GM18511 (cell line): ENCODE measurements around the gene GNG12.

Experiments
- ATAC-seq: cut with Tn5 transposase; IDR thresholded peaks from one replicate; pipeline ENCODE4 v1.9.1; 2021; ENCODE audit warnings: mild to moderate bottlenecking, moderate library complexity; ENCODE audit not compliant: unreplicated experiment

Gene GNG12

GRCh38 chr1:67788238-67788790 is 45.0 kb downstream of the GNG12 start:
- ATAC-seq = no peak

- no peak for ATAC-seq
Observed at GRCh38 chr1:67787746-67788145, 45.5 kb downstream of the GNG12 start.

DNA sequence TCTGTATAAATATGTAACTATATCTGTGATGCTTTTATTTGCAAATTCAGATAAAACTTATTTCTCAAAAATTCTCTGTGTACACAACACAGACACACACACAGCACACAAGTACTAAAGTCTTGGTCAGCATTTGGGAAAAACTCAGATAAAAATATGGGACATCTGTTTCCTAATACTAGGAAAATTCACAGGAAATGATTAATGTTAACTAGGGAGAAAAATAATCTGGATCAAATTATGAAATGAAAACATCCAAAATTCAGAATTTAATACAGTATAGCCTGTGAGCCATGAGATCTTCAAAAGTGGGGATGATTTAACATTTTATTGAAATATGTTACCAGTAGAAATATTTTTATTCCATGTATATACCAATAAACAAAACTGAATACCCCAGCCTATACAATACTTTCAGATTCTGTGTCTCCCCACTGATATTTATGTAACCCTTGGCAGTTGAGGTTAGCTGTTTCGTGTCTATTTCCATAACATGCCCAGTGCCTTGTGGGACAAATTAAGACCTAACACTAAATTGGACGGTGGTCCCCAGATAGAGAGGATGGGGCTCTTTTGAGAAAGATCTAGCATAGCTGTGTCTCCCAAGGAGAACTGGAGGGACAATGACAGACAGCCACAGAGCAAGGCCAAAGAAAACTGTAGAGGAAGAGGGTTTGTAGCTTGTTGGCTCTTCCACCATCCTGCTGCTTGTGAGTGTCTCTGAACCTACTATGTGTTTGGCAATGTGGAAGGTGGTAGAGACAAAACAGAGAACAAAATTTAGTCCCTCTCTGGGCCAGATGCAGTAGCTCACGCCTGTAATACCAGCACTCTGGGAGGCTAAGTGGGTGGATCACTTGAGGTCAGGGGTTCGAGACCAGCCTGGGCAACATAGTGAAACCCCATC is 47.2 kb downstream of the GNG12 start:
- no peak for ATAC-seq

DNA sequence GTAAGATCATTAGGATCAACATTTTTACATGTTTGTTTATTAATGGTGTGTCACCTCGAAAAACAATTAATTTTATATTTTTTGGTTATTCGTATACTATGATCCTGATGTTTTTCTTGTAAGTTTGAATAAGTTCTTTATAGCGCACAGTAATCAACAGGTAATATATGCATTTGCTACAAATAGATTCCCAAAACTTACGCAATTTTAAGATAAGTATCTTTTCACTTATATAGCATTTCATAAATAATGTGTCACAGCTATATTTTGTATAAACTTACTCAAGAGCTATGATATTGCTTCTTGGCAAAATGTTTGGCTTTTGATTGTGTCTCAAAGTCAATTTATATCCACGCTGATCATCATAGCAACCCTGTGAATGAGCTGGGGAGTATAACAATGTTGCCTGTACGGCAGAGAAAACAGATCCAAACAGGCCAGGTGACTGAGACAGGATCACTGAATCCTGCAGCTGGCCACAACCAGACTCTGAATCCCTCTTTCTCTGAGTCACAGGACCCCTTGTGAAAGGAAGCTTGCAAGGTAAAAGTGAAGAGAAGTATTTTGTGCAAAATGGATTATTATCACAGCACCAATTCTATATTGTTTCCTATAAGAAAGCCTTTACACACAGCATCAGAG is 48.6 kb downstream of the GNG12 start:
- no peak for ATAC-seq

- ATAC-seq = no peak
Observed at GRCh38 chr1:67780637-67781036, 52.6 kb downstream of the GNG12 start.

GRCh38 chr1:67777440-67777839 is 55.8 kb downstream of the GNG12 start:
- ATAC-seq = no peak

DNA sequence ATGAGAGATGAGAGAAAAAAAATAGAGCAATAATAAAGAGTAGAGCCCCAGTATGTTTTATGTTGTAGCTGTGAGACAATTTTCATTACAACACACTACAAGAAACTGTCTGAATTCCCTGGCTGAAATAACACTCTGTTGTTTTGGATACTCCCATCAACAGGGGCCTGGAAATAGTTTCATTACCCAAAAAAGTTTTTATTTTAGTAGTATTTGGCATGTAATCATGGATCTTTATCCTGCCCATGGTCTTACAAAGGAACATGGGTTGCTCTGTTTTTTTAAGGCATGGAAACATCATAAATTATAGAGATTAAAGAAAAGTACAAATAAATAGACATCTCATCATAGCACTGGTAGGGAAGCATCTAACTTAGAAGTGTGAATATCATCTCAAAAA is 56.3 kb downstream of the GNG12 start:
- ATAC-seq = no peak

GRCh38 chr1:67773462-67773861 is 59.8 kb downstream of the GNG12 start:
- ATAC-seq = no peak

GRCh38 chr1:67771749-67772148 is 61.5 kb downstream of the GNG12 start:
- ATAC-seq = no peak

GRCh38 chr1:67771152-67771551 is 62.1 kb downstream of the GNG12 start:
- ATAC-seq = no peak

DNA sequence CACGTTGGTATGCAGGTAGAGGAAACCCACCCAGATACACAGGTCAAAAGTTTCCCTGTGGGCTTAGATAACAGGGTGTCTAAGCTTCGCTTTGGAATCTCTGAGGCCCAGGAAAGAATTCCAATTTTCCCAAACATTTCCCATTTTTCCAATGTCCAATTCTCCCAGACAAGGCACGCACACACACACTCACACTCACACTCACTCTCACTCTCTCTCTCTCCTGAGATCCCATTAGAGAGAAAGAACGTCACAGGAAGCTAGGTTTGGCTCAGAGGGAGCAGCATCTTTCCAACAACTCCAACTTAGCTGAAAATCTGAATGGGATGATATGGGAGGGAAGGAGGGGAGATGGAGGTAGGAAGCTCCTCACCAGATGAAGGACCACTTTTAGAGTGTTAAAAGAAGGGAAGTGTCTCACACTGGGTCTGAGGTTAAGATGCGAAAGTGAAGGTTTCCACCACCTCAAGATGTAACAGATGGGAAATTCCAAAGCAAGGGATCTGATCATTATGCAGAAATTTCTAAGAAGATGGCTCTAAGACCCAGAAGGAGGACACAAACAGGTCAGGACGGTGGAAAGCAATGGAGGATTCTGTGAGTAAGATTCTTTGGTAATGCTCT is 63.5 kb downstream of the GNG12 start:
- ATAC-seq = no peak

DNA sequence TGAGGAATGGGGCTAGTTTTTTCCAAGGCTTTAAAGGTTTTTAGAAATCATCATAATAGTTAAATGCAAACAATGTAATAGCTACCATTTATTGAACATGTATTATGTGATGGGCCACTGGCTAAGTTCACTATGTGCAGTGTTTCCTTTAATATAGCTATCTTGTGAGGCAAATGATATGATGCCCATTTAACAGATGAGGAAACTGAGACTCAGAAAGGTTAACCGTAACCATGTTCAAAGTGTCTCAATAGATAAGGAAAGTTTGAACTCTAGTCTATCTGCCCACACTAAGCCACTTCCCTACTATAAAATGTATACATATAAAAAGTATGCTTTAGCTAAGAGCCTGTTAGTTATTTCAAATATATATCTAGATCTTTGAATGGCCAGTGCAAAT is 64.8 kb downstream of the GNG12 start:
- ATAC-seq = no peak

GRCh38 chr1:67767103-67767782 is 66.0 kb downstream of the GNG12 start:
- no peak for ATAC-seq

DNA sequence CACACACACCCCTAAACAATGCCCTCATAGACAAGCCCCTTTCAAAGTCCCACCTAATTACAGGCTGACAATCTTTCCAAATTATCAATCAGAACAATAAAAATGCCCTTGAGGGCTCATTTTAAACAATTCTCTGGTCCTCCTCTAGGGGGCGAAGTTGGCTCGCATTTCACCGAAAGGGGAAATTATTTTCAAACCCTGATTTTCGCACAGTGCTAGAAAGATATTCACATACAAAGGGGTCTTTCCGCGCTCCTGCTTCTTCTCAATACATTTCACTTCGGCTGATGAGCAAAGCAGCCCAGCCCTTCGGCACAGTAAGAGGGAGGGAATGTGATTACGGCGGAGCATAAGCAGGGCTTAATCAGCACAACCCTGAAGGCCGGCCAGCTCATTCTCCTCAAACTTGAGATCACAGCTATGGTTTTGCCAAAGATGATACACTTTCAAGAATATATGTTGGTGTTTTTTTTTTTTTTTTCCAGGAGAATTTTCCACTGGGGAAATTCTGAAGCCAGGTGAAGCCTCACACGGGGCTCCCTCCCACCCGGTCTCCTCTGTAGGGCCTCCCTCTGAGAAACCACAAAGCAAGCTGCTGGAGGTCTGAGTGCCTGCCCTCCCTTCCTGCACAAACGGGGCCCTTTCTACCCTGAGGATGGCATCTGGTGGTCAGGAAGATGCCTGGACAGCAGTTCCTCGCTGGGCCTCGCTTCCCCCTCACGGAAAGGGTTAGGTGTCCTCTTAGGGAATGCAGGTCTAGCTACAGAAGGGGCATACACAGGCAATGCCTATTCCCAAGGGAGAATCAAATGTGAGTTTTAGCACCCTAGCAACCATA is 66.9 kb downstream of the GNG12 start:
- peak; percentile 67 for ATAC-seq

GRCh38 chr1:67764633-67765032 is 68.6 kb downstream of the GNG12 start:
- no peak for ATAC-seq

GRCh38 chr1:67761730-67762129 is 71.5 kb downstream of the GNG12 start:
- ATAC-seq = no peak

DNA sequence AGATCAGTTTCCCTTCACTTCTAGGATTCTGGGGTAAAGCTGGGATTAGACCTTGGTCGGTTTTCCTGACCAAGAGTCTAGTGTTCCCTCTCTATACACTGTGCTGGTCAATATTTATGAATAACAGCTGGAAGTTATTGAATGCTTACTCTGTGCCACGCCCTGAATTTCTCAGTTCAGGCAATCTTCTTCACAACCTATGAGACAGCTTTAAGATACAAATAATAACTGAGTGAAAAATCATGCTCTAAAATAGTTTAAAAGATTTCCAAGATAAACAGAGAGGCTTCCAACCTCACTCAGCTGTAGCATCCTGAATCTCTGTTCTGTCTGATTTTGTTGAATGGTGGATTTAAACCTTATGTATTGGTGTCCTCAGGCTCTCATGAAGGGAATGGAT is 72.2 kb downstream of the GNG12 start:
- ATAC-seq = no peak

GRCh38 chr1:67760030-67760821 is 73.0 kb downstream of the GNG12 start:
- peak; percentile 99 for ATAC-seq

DNA sequence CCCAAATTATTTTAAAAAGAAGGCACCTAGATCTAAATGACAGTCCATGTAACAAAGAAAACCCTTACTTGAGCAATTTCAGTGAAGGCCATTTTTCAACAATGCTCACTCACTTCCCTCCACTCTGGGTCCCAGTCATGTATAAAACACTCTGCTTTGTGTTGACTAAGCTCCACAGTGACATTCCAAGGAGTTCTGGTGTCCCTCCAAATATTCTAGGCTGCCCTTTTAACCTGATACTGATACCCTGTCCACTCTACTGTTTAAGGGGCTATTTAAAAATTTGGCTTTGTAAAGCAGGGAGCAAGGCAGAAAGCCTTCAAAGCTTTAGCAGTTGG is 73.6 kb downstream of the GNG12 start:
- ATAC-seq = peak; percentile 34
